ENCODE results near the gene LGALS7. TPM values are rescaled to one million over a fixed set of nuclear protein-coding genes. Genes with fewer than 3 reads are reported as not detected.

Gene LGALS7
- polyA plus RNA-seq, 1 donor from 2014 or later, result not detected

- Histone ChIP-seq H3K36me3 (ENCODE audit: insufficient read depth, low read length) (no peaks in the 10 kb centered on the region), H3F3A (ENCODE audit: insufficient read depth, low read length, poor library complexity, severe bottlenecking) (no peaks in the 10 kb centered on the region), H4K20me1 (ENCODE audit: insufficient read depth) (no peaks in the 10 kb centered on the region), H2AFZ (ENCODE audit: low read depth, low read length) (no peak overlapping the region), H3K27me3 (ENCODE audit: insufficient read depth, low read depth, low read length) (no peaks in the 10 kb centered on the region), H3K9me2 (ENCODE audit: insufficient read depth, low read length) (no peaks in the 10 kb centered on the region), H3K79me2 (replicated peaks; ENCODE audit: insufficient read depth, low read length) (no peaks in the 10 kb centered on the region), H3K27ac (ENCODE audit: low read length) (no peak overlapping the region), H3K9ac (ENCODE audit: low read length) (no peak overlapping the region), H3K4me2 (ENCODE audit: low read length) (no peak overlapping the region), H3K9me3 (ENCODE audit: low read length) (no peaks in the 10 kb centered on the region), H3K4me3 (ENCODE audit: low read length) (no peak overlapping the region)
- TF ChIP-seq CTCF (IDR thresholded peaks at IDR 0.05; ENCODE audit: poor library complexity, severe bottlenecking), result no peak
- TF ChIP-seq REST (IDR thresholded peaks at IDR 0.05; ENCODE audit: borderline replicate concordance), result no peak
- TF ChIP-seq EP300 (conservative IDR thresholded peaks at IDR 0.05; ENCODE audit: poor library complexity, severe bottlenecking), result no peak
- TF ChIP-seq TAF1 (IDR thresholded peaks at IDR 0.05; ENCODE audit: low read depth), result no peak
- TF ChIP-seq SMC3 (conservative IDR thresholded peaks at IDR 0.05; ENCODE audit: poor library complexity), result no peak
- no peak for TF ChIP-seq RAD21 (conservative IDR thresholded peaks at IDR 0.05)
- no peak for TF ChIP-seq MXI1 (conservative IDR thresholded peaks at IDR 0.05; ENCODE audit: poor library complexity, severe bottlenecking)
- no peak for TF ChIP-seq POLR2AphosphoS5 (IDR thresholded peaks at IDR 0.05)
- no peak for TF ChIP-seq EZH2 (IDR thresholded peaks at IDR 0.05; ENCODE audit: borderline replicate concordance, insufficient read depth, low read length, poor library complexity, severe bottlenecking)
Measured at GRCh38 chr19:38722947-38723605, 50.2 kb downstream of the LGALS7 start.

GRCh38 chr19:38721979-38722773, 51.1 kb downstream of the LGALS7 start:
- Histone ChIP-seq H4K20me1 (ENCODE audit: insufficient read depth) (no peaks in the 10 kb centered on the region), H3K27ac (ENCODE audit: low read length) (no peak overlapping the region), H3K4me2 (ENCODE audit: low read length) (no peak overlapping the region), H3K36me3 (ENCODE audit: insufficient read depth, low read length) (no peaks in the 10 kb centered on the region), H3K9ac (ENCODE audit: low read length) (no peak overlapping the region), H3K79me2 (replicated peaks; ENCODE audit: insufficient read depth, low read length) (no peaks in the 10 kb centered on the region), H3F3A (ENCODE audit: insufficient read depth, low read length, poor library complexity, severe bottlenecking) (no peaks in the 10 kb centered on the region), H2AFZ (ENCODE audit: low read depth, low read length) (no peak overlapping the region), H3K27me3 (ENCODE audit: insufficient read depth, low read depth, low read length) (no peaks in the 10 kb centered on the region), H3K9me3 (ENCODE audit: low read length) (no peaks in the 10 kb centered on the region), H3K4me3 (ENCODE audit: low read length) (no peak overlapping the region), H3K9me2 (ENCODE audit: insufficient read depth, low read length) (no peaks in the 10 kb centered on the region)
- TF ChIP-seq REST (IDR thresholded peaks at IDR 0.05; ENCODE audit: borderline replicate concordance) (no peak), CTCF (IDR thresholded peaks at IDR 0.05; ENCODE audit: poor library complexity, severe bottlenecking) (no peak), RAD21 (conservative IDR thresholded peaks at IDR 0.05) (no peak), SMC3 (conservative IDR thresholded peaks at IDR 0.05; ENCODE audit: poor library complexity) (no peak), EZH2 (IDR thresholded peaks at IDR 0.05; ENCODE audit: borderline replicate concordance, insufficient read depth, low read length, poor library complexity, severe bottlenecking) (no peak), POLR2AphosphoS5 (IDR thresholded peaks at IDR 0.05) (no peak), MXI1 (conservative IDR thresholded peaks at IDR 0.05; ENCODE audit: poor library complexity, severe bottlenecking) (no peak), TAF1 (IDR thresholded peaks at IDR 0.05; ENCODE audit: low read depth) (no peak), EP300 (conservative IDR thresholded peaks at IDR 0.05; ENCODE audit: poor library complexity, severe bottlenecking) (no peak)

All from neural cell (in vitro differentiated cells).